Natural killer cell (primary cell): ENCODE results near the gene CHIC1. TPM values are rescaled to one million over a fixed set of nuclear protein-coding genes. Genes with fewer than 3 reads are reported as not detected.
"Not testable (repeated sequence)": the region's sequence is repeated elsewhere in the genome, so short reads cannot be mapped to it uniquely, and the experiment has no call there.

Experiments
- ATAC-seq, 3 donors: fragments of 150-1000 bp in 2 of 3; fragments of 200-7000 bp in 1 of 3; cut with Tn5 transposase; 1 replicate in 1 of 3; 2 replicates in 2 of 3; pipeline ENCODE4 v1.10.0; 2021; ENCODE audit warnings: mild to moderate bottlenecking in 2 of 3, moderate library complexity in 2 of 3
- DNase-seq, 2 donors: peaks; one replicate each; pipeline versions ENCODE4 v3.0.0 to v3.0.0-alpha.2; 2013 to 2021; ENCODE audit warnings: mixed read lengths in 1 of 2
- H3K27ac ChIP-seq: one replicate; pipeline ENCODE4 v1.5.1; 2013; ENCODE audit warnings: mild to moderate bottlenecking, low read length
- H3K27me3 ChIP-seq: one replicate; pipeline ENCODE4 v1.6.1; 2013; ENCODE audit warnings: low read length; ENCODE audit not compliant: control insufficient read depth, insufficient read depth
- H3K36me3 ChIP-seq: one replicate; pipeline ENCODE4 v1.6.1; 2013; ENCODE audit warnings: low read length; ENCODE audit not compliant: control insufficient read depth, insufficient read depth
- H3K4me1 ChIP-seq: one replicate; pipeline ENCODE4 v1.6.1; 2013; ENCODE audit warnings: low read length; ENCODE audit not compliant: control insufficient read depth, insufficient read depth
- H3K4me3 ChIP-seq: one replicate; pipeline ENCODE4 v1.5.1; 2013; ENCODE audit warnings: low read length
- H3K9me3 ChIP-seq: one replicate; pipeline ENCODE4 v1.6.1; 2013; ENCODE audit warnings: low read length; ENCODE audit not compliant: control insufficient read depth, insufficient read depth
- H3K27ac Mint-ChIP-seq, 2 donors: one replicate each; pipeline ENCODE4 v1.8.0; 2022; ENCODE audit warnings: mild to moderate bottlenecking in 2 of 2, mixed read lengths in 2 of 2, moderate library complexity in 1 of 2
- H3K27me3 Mint-ChIP-seq, 2 donors: one replicate each; pipeline ENCODE4 v1.8.0; 2022; ENCODE audit warnings: low read depth in 2 of 2, mixed read lengths in 2 of 2
- H3K36me3 Mint-ChIP-seq: one replicate; pipeline ENCODE4 v1.8.0; 2022; ENCODE audit warnings: mixed read lengths
- H3K4me1 Mint-ChIP-seq, 2 donors: one replicate each; pipeline ENCODE4 v1.8.0; 2022; ENCODE audit warnings: mixed read lengths in 2 of 2
- H3K4me3 Mint-ChIP-seq: one replicate; pipeline ENCODE4 v1.8.0; 2022; ENCODE audit warnings: mild to moderate bottlenecking, moderate library complexity, mixed read lengths
- H3K9me3 Mint-ChIP-seq, 2 donors: one replicate each; pipeline ENCODE4 v1.8.0; 2022; ENCODE audit warnings: mixed read lengths in 2 of 2
- CTCF ChIP-seq: fragments of 200-600 bp; IDR thresholded peaks from one replicate; pipeline ENCODE4 v1.8.0; 2022; ENCODE audit warnings: antibody characterized with exemption
- WGBS: methylation state at CpG from one replicate; pipeline ENCODE4 v1.1.7; 2013; ENCODE audit warnings: missing lambda C conversion rate; ENCODE audit not compliant: insufficient coverage; 5-methylcytosine and 5-hydroxymethylcytosine counted together
- intact Hi-C: fragments of 100-400 bp; cut with micrococcal nuclease; formaldehyde crosslinking; loops from one replicate; pipeline ENCODE4 v1.14.2; 2022
- total RNA-seq, 4 donors: library from RNA; stranded (reverse); fragments of 120-200 nt in 1 of 4; gene quantifications; one replicate each; pipeline versions ENCODE4 v1.2.3 to v1.2.4, GENCODE V29; 2013 to 2022

Gene CHIC1
- total RNA-seq, 3 donors from 2014 or later (not counting 1 experiment from before 2014, with no cell fraction given), result 11.3 to 15.6 (median 11.4) TPM

- Histone ChIP-seq H3K4me3 (peak overlapping the region; percentile 75), H3K9me3 (no peaks in the 10 kb centered on the region), H3K27ac (peak overlapping the region; percentile 90), H3K36me3 (no peaks in the 10 kb centered on the region), H3K27me3 (no peaks in the 10 kb centered on the region), H3K4me1 (peaks cover 3% of the 10 kb centered on the region)
- 0% methylated on average over 2 of the region's 3 CpGs for WGBS
- peak overlapping the region; percentile 93 for H3K4me3 Mint-ChIP-seq
- peaks cover 13 to 33% of the 10 kb centered on the region in 2 donors for H3K4me1 Mint-ChIP-seq
- peak overlapping the region; percentile 86 to 98 for H3K27ac Mint-ChIP-seq
- no peaks in the 10 kb centered on the region for H3K36me3 Mint-ChIP-seq
- no peaks in the 10 kb centered on the region for H3K27me3 Mint-ChIP-seq
- no peaks in the 10 kb centered on the region for H3K9me3 Mint-ChIP-seq
- TF ChIP-seq CTCF, result no peak
- intact Hi-C loops, result no loop called here
- peak; percentile 51 to 67 (median 53) for ATAC-seq
- peak in 1 of 2 donors; percentile 58 for DNase-seq
These were observed 706 bp downstream of the CHIC1 start for GRCh38 chrX:73563738-73564068.

- Histone ChIP-seq H3K9me3 (no peaks in the 10 kb centered on the region), H3K4me3 (no peak overlapping the region), H3K27ac (no peak overlapping the region), H3K4me1 (no peaks in the 10 kb centered on the region), H3K36me3 (no peaks in the 10 kb centered on the region), H3K27me3 (no peaks in the 10 kb centered on the region)
- WGBS, result 100% methylated on average over 1 of the region's 2 CpGs
- H3K9me3 Mint-ChIP-seq, result no peaks in the 10 kb centered on the region
- H3K27ac Mint-ChIP-seq, result no peak overlapping the region
- ATAC-seq, result no peak
- no peak for TF ChIP-seq CTCF
- no peak overlapping the region for H3K4me3 Mint-ChIP-seq
- intact Hi-C loops, result no loop called here
- peaks cover 16 to 23% of the 10 kb centered on the region in 2 donors for H3K4me1 Mint-ChIP-seq
- H3K27me3 Mint-ChIP-seq, result no peaks in the 10 kb centered on the region
- no peak for DNase-seq
- no peaks in the 10 kb centered on the region for H3K36me3 Mint-ChIP-seq
These were observed 14.4 kb downstream of the CHIC1 start for GRCh38 chrX:73577361-73577760.

GRCh38 chrX:73581002-73581628, 18.1 kb downstream of the CHIC1 start:
- no peaks in the 10 kb centered on the region for H3K9me3 Mint-ChIP-seq
- no peak overlapping the region for H3K4me3 Mint-ChIP-seq
- no peaks in the 10 kb centered on the region for H3K36me3 Mint-ChIP-seq
- WGBS, result 20% methylated on average over 1 of the region's 3 CpGs
- peaks cover 2% of the 10 kb centered on the region for H3K36me3 ChIP-seq
- no peak overlapping the region for H3K27ac Mint-ChIP-seq
- no peaks in the 10 kb centered on the region for H3K9me3 ChIP-seq
- H3K27me3 ChIP-seq, result no peaks in the 10 kb centered on the region
- no peak for TF ChIP-seq CTCF
- peaks cover 0 to 14% of the 10 kb centered on the region in 2 donors for H3K4me1 Mint-ChIP-seq
- H3K27ac ChIP-seq, result no peak overlapping the region
- ATAC-seq, result no peak
- H3K4me3 ChIP-seq, result no peak overlapping the region
- H3K27me3 Mint-ChIP-seq, result no peaks in the 10 kb centered on the region
- DNase-seq, result no peak
- H3K4me1 ChIP-seq, result no peaks in the 10 kb centered on the region
- intact Hi-C loops, result no loop called here

DNA sequence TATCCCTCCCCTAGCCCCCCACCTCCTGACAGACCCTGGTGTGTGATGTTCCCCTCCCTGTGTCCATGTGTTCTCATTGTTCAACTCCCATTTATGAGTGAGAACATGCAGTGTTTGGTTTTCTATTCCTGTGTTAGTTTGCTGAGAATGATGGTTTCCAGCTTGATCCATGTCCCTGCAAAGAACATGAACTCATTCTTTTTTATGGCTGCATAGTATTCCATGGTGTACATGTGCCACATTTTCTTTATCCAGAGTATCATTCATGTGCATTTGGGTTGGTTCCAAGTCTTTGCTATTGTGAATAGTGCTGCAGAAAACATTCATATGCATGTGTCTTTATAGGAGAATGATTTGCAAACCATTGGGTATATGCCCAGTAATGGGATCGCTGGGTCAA, 34.8 kb downstream of the CHIC1 start:
- H3K27me3 ChIP-seq, H3K4me3 Mint-ChIP-seq, H3K9me3 ChIP-seq, H3K27ac Mint-ChIP-seq, H3K27ac ChIP-seq, H3K27me3 Mint-ChIP-seq, ATAC-seq, intact Hi-C loops, H3K4me1 ChIP-seq, H3K9me3 Mint-ChIP-seq, H3K4me3 ChIP-seq, H3K36me3 ChIP-seq, DNase-seq, H3K36me3 Mint-ChIP-seq: not testable (repeated sequence)
- H3K4me1 Mint-ChIP-seq, result peaks cover 11 to 19% of the 10 kb centered on the region in 2 donors
- WGBS, result 100% methylated on average over 1 of the region's 1 CpG
